ENCODE data around the gene TMEM52B.

GRCh38 chr12:10236720-10237119 is 57.9 kb downstream of the TMEM52B start:
- TF ChIP-seq POLR2A (IDR thresholded peaks at IDR 0.05; ENCODE audit: low read depth, low read length) (no peak), POLR2AphosphoS5 (IDR thresholded peaks at IDR 0.05; ENCODE audit: low read depth, low read length) (no peak), TAF1 (IDR thresholded peaks at IDR 0.05; ENCODE audit: low read depth, low read length) (no peak), PAX5 (IDR thresholded peaks at IDR 0.05; ENCODE audit: insufficient read depth, low read length, severe bottlenecking) (no peak), SPI1 (IDR thresholded peaks at IDR 0.05; ENCODE audit: low read depth, low read length) (no peak)
